RWPE2 (cell line): ENCODE results near the gene ZBTB7B.

Source experiments
- ATAC-seq: fragments of 200-7000 bp; cut with Tn5 transposase; 3 replicates; pipeline ENCODE4 v1.9.1; 2021; ENCODE audit warnings: low read depth
- DNase-seq: peaks from one replicate; pipeline ENCODE4 v3.0.0-alpha.2; 2020; ENCODE audit warnings: low spot score
- H3K27ac ChIP-seq: fragments of 450-650 bp; 2 replicates; pipeline ENCODE4 v1.5.1; 2017; ENCODE audit warnings: mild to moderate bottlenecking; ENCODE audit not compliant: poor library complexity, severe bottlenecking
- H3K27me3 ChIP-seq: fragments of 250-450 bp; sonication (Bioruptor Pico); 2 replicates; pipeline ENCODE4 v1.5.1; 2021; ENCODE audit warnings: mild to moderate bottlenecking, moderate library complexity; ENCODE audit not compliant: insufficient read depth, poor library complexity, severe bottlenecking
- H3K36me3 ChIP-seq: fragments of 250-450 bp; sonication (Bioruptor Pico); 2 replicates; pipeline ENCODE4 v1.5.1; 2020; ENCODE audit warnings: low read depth, mild to moderate bottlenecking, moderate library complexity
- H3K4me1 ChIP-seq: fragments of 250-450 bp; sonication (Bioruptor Pico); 2 replicates; pipeline ENCODE4 v1.5.1; 2021; ENCODE audit warnings: mild to moderate bottlenecking, moderate library complexity; ENCODE audit not compliant: insufficient read depth, poor library complexity, severe bottlenecking
- H3K4me3 ChIP-seq: fragments of 250-450 bp; sonication (Bioruptor Pico); 2 replicates; pipeline ENCODE4 v1.5.1; 2021; ENCODE audit warnings: mild to moderate bottlenecking, moderate library complexity; ENCODE audit not compliant: severe bottlenecking
- H3K9me3 ChIP-seq: fragments of 250-450 bp; sonication (Bioruptor Pico); 2 replicates; pipeline ENCODE4 v1.5.1; 2021; ENCODE audit warnings: mild to moderate bottlenecking, moderate library complexity; ENCODE audit not compliant: severe bottlenecking
- CTCF ChIP-seq: fragments of 450-650 bp; IDR thresholded peaks from one replicate; pipeline ENCODE4 v1.5.1; 2017; ENCODE audit warnings: mild to moderate bottlenecking, moderate library complexity; ENCODE audit not compliant: poor library complexity, severe bottlenecking

Gene ZBTB7B

GRCh38 chr1:155052439-155053395, 50.1 kb downstream of the ZBTB7B start:
- Histone ChIP-seq H3K9me3 (no peaks in the 10 kb centered on the region), H3K27me3 (no peaks in the 10 kb centered on the region), H3K4me1 (peaks cover 14% of the 10 kb centered on the region), H3K4me3 (peak overlapping the region; percentile 94), H3K27ac (peak overlapping the region; percentile 89), H3K36me3 (peaks cover 49% of the 10 kb centered on the region)
- peak; percentile 64 for TF ChIP-seq CTCF
- ATAC-seq (peak; percentile 54), DNase-seq (no peak)

GRCh38 chr1:155053531-155054105, 51.0 kb downstream of the ZBTB7B start:
- no peak for TF ChIP-seq CTCF
- Histone ChIP-seq H3K4me1 (peaks cover 14% of the 10 kb centered on the region), H3K9me3 (no peaks in the 10 kb centered on the region), H3K27me3 (no peaks in the 10 kb centered on the region), H3K4me3 (no peak overlapping the region), H3K27ac (peak overlapping the region; percentile 89), H3K36me3 (peaks cover 58% of the 10 kb centered on the region)
- no peak for DNase-seq
- no peak for ATAC-seq

GRCh38 chr1:155057104-155057503, 54.5 kb downstream of the ZBTB7B start:
- ATAC-seq, result no peak
- no peak overlapping the region for H3K4me3 ChIP-seq
- H3K27ac ChIP-seq, result no peak overlapping the region
- H3K36me3 ChIP-seq, result peaks cover 79% of the 10 kb centered on the region
- no peak for DNase-seq
- H3K9me3 ChIP-seq, result no peaks in the 10 kb centered on the region
- no peaks in the 10 kb centered on the region for H3K27me3 ChIP-seq
- no peak for TF ChIP-seq CTCF
- peaks cover 6% of the 10 kb centered on the region for H3K4me1 ChIP-seq

GRCh38 chr1:155057788-155058211, 55.2 kb downstream of the ZBTB7B start:
- H3K36me3 ChIP-seq, result peaks cover 84% of the 10 kb centered on the region
- no peak for TF ChIP-seq CTCF
- DNase-seq (no peak), ATAC-seq (no peak)
- H3K9me3 ChIP-seq, result no peaks in the 10 kb centered on the region
- H3K4me3 ChIP-seq, result no peak overlapping the region
- no peaks in the 10 kb centered on the region for H3K27me3 ChIP-seq
- no peak overlapping the region for H3K27ac ChIP-seq
- peaks cover 6% of the 10 kb centered on the region for H3K4me1 ChIP-seq
